ENCODE results near the gene ZNF281.

ZNF281 gene, protein sequence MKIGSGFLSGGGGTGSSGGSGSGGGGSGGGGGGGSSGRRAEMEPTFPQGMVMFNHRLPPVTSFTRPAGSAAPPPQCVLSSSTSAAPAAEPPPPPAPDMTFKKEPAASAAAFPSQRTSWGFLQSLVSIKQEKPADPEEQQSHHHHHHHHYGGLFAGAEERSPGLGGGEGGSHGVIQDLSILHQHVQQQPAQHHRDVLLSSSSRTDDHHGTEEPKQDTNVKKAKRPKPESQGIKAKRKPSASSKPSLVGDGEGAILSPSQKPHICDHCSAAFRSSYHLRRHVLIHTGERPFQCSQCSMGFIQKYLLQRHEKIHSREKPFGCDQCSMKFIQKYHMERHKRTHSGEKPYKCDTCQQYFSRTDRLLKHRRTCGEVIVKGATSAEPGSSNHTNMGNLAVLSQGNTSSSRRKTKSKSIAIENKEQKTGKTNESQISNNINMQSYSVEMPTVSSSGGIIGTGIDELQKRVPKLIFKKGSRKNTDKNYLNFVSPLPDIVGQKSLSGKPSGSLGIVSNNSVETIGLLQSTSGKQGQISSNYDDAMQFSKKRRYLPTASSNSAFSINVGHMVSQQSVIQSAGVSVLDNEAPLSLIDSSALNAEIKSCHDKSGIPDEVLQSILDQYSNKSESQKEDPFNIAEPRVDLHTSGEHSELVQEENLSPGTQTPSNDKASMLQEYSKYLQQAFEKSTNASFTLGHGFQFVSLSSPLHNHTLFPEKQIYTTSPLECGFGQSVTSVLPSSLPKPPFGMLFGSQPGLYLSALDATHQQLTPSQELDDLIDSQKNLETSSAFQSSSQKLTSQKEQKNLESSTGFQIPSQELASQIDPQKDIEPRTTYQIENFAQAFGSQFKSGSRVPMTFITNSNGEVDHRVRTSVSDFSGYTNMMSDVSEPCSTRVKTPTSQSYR

GRCh38 chr1:200409761-200410565 is at the start of gene ZNF281:
TSS of gene ZNF281 (minus strand) at chr1:200410036. CDS start at chr1:200409705, 331 bp downstream.
- Histone ChIP-seq H3K36me3 (ENCODE audit: control insufficient read depth, insufficient read depth, low read length) (peaks cover 41% of the 10 kb centered on the region), H3K4me1 (ENCODE audit: control insufficient read depth, insufficient read depth, low read length) (peaks cover 35% of the 10 kb centered on the region)

DNA sequence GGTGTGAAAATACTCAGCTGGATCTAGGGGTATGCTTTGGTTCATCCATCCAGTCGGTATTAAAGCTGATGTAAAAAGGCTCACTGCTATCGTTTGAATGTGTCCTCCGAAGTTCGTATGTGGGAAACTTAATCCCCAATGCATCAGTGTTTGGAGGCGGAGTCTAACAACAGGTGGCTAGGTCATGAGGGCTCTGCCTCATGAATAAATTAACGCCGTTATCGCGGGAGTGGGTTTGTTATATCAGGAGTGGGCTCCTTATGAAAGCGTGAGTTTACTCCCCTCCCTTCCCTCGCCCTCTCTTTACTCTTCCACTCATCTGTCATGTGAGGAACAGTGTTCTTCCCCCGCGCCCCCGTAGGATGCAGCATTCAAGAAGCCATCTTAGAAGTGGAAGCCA is 48.9 kb upstream of the ZNF281 start:
- Histone ChIP-seq H3K27ac (ENCODE audit: low read depth, low read length) (no peak overlapping the region), H3K27me3 (ENCODE audit: control insufficient read depth, insufficient read depth, low read length) (no peaks in the 10 kb centered on the region), H3K9ac (ENCODE audit: low read length) (no peak overlapping the region)

More at GRCh38 chr1:200409761-200410565, at the start of gene ZNF281:
- H3K27ac ChIP-seq (ENCODE audit: low read depth, low read length), result peak within 1 kb of the TSS; percentile 95
- peak within 1 kb of the TSS; percentile 90 for H3K9ac ChIP-seq (ENCODE audit: low read length)
- peak within 1 kb of the TSS; percentile 88 for H3K4me3 ChIP-seq (ENCODE audit: low read depth, low read length)
- H3K9me3 ChIP-seq (ENCODE audit: control insufficient read depth, insufficient read depth, low read depth, low read length), result no peaks in the 10 kb centered on the region
- no peaks in the 10 kb centered on the region for H3K27me3 ChIP-seq (ENCODE audit: control insufficient read depth, insufficient read depth, low read length)

GRCh38 chr1:200457810-200458209 is 48.0 kb upstream of the ZNF281 start:
- H3K27ac ChIP-seq (ENCODE audit: low read depth, low read length), result no peak overlapping the region
- H3K4me1 ChIP-seq (ENCODE audit: control insufficient read depth, insufficient read depth, low read length), result peaks cover 12% of the 10 kb centered on the region
- H3K4me3 ChIP-seq (ENCODE audit: low read depth, low read length), result no peak overlapping the region
- H3K9ac ChIP-seq (ENCODE audit: low read length), result no peak overlapping the region
- no peaks in the 10 kb centered on the region for H3K9me3 ChIP-seq (ENCODE audit: control insufficient read depth, insufficient read depth, low read depth, low read length)
- no peaks in the 10 kb centered on the region for H3K36me3 ChIP-seq (ENCODE audit: control insufficient read depth, insufficient read depth, low read length)
- H3K27me3 ChIP-seq (ENCODE audit: control insufficient read depth, insufficient read depth, low read length), result no peaks in the 10 kb centered on the region

More for the DNA sequence above, 48.9 kb upstream of the ZNF281 start:
- no peaks in the 10 kb centered on the region for H3K36me3 ChIP-seq (ENCODE audit: control insufficient read depth, insufficient read depth, low read length)
- peaks cover 3% of the 10 kb centered on the region; the same call in 1 of the 2 replicates for H3K4me1 ChIP-seq (ENCODE audit: control insufficient read depth, insufficient read depth, low read length)
- H3K9me3 ChIP-seq (ENCODE audit: control insufficient read depth, insufficient read depth, low read depth, low read length), result no peaks in the 10 kb centered on the region
- H3K4me3 ChIP-seq (ENCODE audit: low read depth, low read length), result no peak overlapping the region

DNA sequence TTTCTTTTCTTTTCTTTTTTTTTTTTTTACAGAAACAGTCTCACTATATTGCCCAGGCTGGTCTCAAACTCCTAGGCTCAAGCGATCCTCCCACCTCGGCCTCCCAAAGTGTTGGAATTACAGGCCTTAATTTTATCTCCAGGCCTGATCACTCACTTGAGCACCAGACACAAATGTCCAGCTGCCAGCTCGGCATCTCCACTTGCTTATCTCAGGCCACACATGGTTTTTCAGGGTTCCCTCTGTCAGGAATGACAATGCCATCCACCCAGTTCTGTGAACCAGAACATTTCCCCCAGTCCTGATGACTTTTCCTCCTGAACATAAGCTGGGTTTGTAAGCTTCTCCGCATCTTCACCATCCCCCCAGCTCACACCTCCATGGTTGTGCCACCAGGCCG is 44.6 kb upstream of the ZNF281 start:
- Histone ChIP-seq H3K9ac (ENCODE audit: low read length) (no peak overlapping the region), H3K36me3 (ENCODE audit: control insufficient read depth, insufficient read depth, low read length) (0 out of 2 replicates have a peak, but pooled peaks cover 4% of the 10 kb centered on the region), H3K27ac (ENCODE audit: low read depth, low read length) (no peak overlapping the region)

GRCh38 chr1:200453553-200453905 is 43.7 kb upstream of the ZNF281 start:
- H3K9me3 ChIP-seq (ENCODE audit: control insufficient read depth, insufficient read depth, low read depth, low read length), result no peaks in the 10 kb centered on the region
- no peak overlapping the region for H3K27ac ChIP-seq (ENCODE audit: low read depth, low read length)
- no peak overlapping the region for H3K9ac ChIP-seq (ENCODE audit: low read length)
- H3K27me3 ChIP-seq (ENCODE audit: control insufficient read depth, insufficient read depth, low read length), result no peaks in the 10 kb centered on the region
- H3K36me3 ChIP-seq (ENCODE audit: control insufficient read depth, insufficient read depth, low read length), result 0 out of 2 replicates have a peak, but pooled peaks cover 4% of the 10 kb centered on the region
- peaks cover 14% of the 10 kb centered on the region for H3K4me1 ChIP-seq (ENCODE audit: control insufficient read depth, insufficient read depth, low read length)
- no peak overlapping the region for H3K4me3 ChIP-seq (ENCODE audit: low read depth, low read length)

More for the DNA sequence above, 44.6 kb upstream of the ZNF281 start:
- Histone ChIP-seq H3K9me3 (ENCODE audit: control insufficient read depth, insufficient read depth, low read depth, low read length) (no peaks in the 10 kb centered on the region), H3K27me3 (ENCODE audit: control insufficient read depth, insufficient read depth, low read length) (no peaks in the 10 kb centered on the region), H3K4me1 (ENCODE audit: control insufficient read depth, insufficient read depth, low read length) (peaks cover 14% of the 10 kb centered on the region), H3K4me3 (ENCODE audit: low read depth, low read length) (no peak overlapping the region)

GRCh38 chr1:200452850-200453552 is 43.2 kb upstream of the ZNF281 start:
- Histone ChIP-seq H3K27ac (ENCODE audit: low read depth, low read length) (no peak overlapping the region), H3K4me3 (ENCODE audit: low read depth, low read length) (no peak overlapping the region), H3K9me3 (ENCODE audit: control insufficient read depth, insufficient read depth, low read depth, low read length) (no peaks in the 10 kb centered on the region), H3K27me3 (ENCODE audit: control insufficient read depth, insufficient read depth, low read length) (no peaks in the 10 kb centered on the region), H3K9ac (ENCODE audit: low read length) (no peak overlapping the region), H3K36me3 (ENCODE audit: control insufficient read depth, insufficient read depth, low read length) (0 out of 2 replicates have a peak, but pooled peaks cover 6% of the 10 kb centered on the region), H3K4me1 (ENCODE audit: control insufficient read depth, insufficient read depth, low read length) (peaks cover 14% of the 10 kb centered on the region)

- peaks cover 6% of the 10 kb centered on the region for H3K4me1 ChIP-seq (ENCODE audit: control insufficient read depth, insufficient read depth, low read length)
- no peak overlapping the region for H3K9ac ChIP-seq (ENCODE audit: low read length)
- H3K27me3 ChIP-seq (ENCODE audit: control insufficient read depth, insufficient read depth, low read length), result no peaks in the 10 kb centered on the region
- H3K4me3 ChIP-seq (ENCODE audit: low read depth, low read length), result no peak overlapping the region
- H3K36me3 ChIP-seq (ENCODE audit: control insufficient read depth, insufficient read depth, low read length), result peaks cover 20% of the 10 kb centered on the region
- no peaks in the 10 kb centered on the region for H3K9me3 ChIP-seq (ENCODE audit: control insufficient read depth, insufficient read depth, low read depth, low read length)
- H3K27ac ChIP-seq (ENCODE audit: low read depth, low read length), result no peak overlapping the region
Observed at GRCh38 chr1:200448034-200448762, 38.4 kb upstream of the ZNF281 start.

GRCh38 chr1:200445213-200445612 is 35.4 kb upstream of the ZNF281 start:
- peaks cover 16% of the 10 kb centered on the region for H3K36me3 ChIP-seq (ENCODE audit: control insufficient read depth, insufficient read depth, low read length)
- H3K4me3 ChIP-seq (ENCODE audit: low read depth, low read length), result no peak overlapping the region
- no peaks in the 10 kb centered on the region for H3K4me1 ChIP-seq (ENCODE audit: control insufficient read depth, insufficient read depth, low read length)
- H3K9ac ChIP-seq (ENCODE audit: low read length), result no peak overlapping the region
- no peaks in the 10 kb centered on the region for H3K27me3 ChIP-seq (ENCODE audit: control insufficient read depth, insufficient read depth, low read length)
- no peaks in the 10 kb centered on the region for H3K9me3 ChIP-seq (ENCODE audit: control insufficient read depth, insufficient read depth, low read depth, low read length)
- H3K27ac ChIP-seq (ENCODE audit: low read depth, low read length), result no peak overlapping the region

DNA sequence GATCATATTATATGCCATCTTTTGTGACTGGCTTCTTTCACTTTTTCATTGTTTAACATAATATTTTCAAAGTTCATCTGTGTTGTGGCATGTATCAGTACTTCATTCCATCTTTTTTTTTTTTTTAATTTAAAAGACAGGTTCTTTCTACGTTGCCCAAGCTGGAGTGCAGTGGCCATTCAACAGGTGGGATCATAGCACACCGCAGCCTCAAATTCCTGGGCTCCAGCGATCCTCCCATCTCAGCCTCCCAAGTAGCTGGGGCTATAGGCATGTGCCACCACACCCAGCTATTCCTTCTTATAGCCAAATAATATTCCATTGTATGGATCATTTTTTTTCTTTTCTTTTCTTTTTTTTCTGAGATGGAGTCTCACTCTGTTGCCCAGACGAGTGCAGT is 34.6 kb upstream of the ZNF281 start:
- H3K9ac ChIP-seq (ENCODE audit: low read length), result no peak overlapping the region
- H3K9me3 ChIP-seq (ENCODE audit: control insufficient read depth, insufficient read depth, low read depth, low read length), result no peaks in the 10 kb centered on the region
- H3K4me3 ChIP-seq (ENCODE audit: low read depth, low read length), result no peak overlapping the region
- H3K27ac ChIP-seq (ENCODE audit: low read depth, low read length), result no peak overlapping the region
- peaks cover 16% of the 10 kb centered on the region for H3K36me3 ChIP-seq (ENCODE audit: control insufficient read depth, insufficient read depth, low read length)
- no peaks in the 10 kb centered on the region for H3K4me1 ChIP-seq (ENCODE audit: control insufficient read depth, insufficient read depth, low read length)
- no peaks in the 10 kb centered on the region for H3K27me3 ChIP-seq (ENCODE audit: control insufficient read depth, insufficient read depth, low read length)
